Ovary (tissue), 3 donors: ENCODE results near the gene COL25A1.

ENCODE experiments used
- POLR2A ChIP-seq: fragments of 450-650 bp; IDR thresholded peaks from one replicate; pipeline ENCODE4 v1.6.1; 2017; ENCODE audit warnings: antibody characterized with exemption, mild to moderate bottlenecking, moderate library complexity
- TF ChIP-seq, protein P1 (sequence below), 3 donors: fragments of 450-650 bp in 2 of 3; fragments of 200-600 bp in 1 of 3; IDR thresholded peaks; one replicate each; pipeline versions ENCODE4 v1.5.1 to v1.8.0; 2016 to 2022; ENCODE audit warnings: antibody characterized with exemption in 3 of 3, mild to moderate bottlenecking in 1 of 3
- donor health status: DM: no; HTN: no; CAD: no.

DNA sequence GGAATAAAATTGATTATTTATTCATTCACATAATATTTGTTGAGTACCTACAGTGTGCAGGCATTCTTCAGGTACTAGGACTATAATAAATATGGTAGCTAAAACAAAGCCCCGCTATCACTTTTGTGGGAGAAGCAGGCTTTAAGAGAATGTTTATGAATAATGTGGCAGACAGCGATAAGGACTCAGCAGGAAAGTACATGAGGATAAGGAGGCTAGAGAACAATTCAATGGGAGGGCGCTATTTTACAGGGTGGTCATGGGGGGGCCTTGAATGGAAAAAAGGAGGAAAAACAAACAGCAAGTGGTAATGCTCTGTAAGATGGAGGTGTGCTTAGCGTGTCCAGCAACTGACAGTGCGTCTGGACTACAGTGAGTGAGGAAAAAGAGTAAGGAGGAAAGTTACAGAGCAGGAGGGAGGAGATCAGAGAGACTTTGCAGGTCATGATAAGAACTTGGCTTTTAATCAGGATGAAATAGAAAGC, 275.4 kb downstream of the COL25A1 start:
- TF ChIP-seq, protein P1, sequence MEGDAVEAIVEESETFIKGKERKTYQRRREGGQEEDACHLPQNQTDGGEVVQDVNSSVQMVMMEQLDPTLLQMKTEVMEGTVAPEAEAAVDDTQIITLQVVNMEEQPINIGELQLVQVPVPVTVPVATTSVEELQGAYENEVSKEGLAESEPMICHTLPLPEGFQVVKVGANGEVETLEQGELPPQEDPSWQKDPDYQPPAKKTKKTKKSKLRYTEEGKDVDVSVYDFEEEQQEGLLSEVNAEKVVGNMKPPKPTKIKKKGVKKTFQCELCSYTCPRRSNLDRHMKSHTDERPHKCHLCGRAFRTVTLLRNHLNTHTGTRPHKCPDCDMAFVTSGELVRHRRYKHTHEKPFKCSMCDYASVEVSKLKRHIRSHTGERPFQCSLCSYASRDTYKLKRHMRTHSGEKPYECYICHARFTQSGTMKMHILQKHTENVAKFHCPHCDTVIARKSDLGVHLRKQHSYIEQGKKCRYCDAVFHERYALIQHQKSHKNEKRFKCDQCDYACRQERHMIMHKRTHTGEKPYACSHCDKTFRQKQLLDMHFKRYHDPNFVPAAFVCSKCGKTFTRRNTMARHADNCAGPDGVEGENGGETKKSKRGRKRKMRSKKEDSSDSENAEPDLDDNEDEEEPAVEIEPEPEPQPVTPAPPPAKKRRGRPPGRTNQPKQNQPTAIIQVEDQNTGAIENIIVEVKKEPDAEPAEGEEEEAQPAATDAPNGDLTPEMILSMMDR (IDR thresholded peaks at IDR 0.05): no peak
- no peak for TF ChIP-seq POLR2A
